Liver (tissue), 9 donors: ENCODE measurements around the gene RAPGEF6. TPM values are rescaled to one million over a fixed set of nuclear protein-coding genes. Genes with fewer than 3 reads are reported as not detected.

ENCODE experiments used
- DNase-seq: peaks from one replicate; pipeline ENCODE4 v3.0.0-alpha.2; 2017; ENCODE audit warnings: low spot score
- H3K27ac ChIP-seq, 2 donors: one replicate each; pipeline ENCODE4 v1.7.0; 2013; ENCODE audit warnings: inconsistent platforms in 2 of 2, low read length in 2 of 2, control low read depth in 1 of 2, low read depth in 1 of 2, mild to moderate bottlenecking in 1 of 2
- H3K27me3 ChIP-seq, 4 donors: one replicate each; pipeline versions ENCODE4 v1.6.1 to v1.7.0; 2013; ENCODE audit warnings: low read length in 3 of 4, inconsistent platforms in 1 of 4, mild to moderate bottlenecking in 1 of 4, moderate library complexity in 1 of 4; ENCODE audit not compliant: control insufficient read depth in 4 of 4, insufficient read depth in 4 of 4
- H3K36me3 ChIP-seq, 4 donors: one replicate each; pipeline versions ENCODE4 v1.6.1 to v1.7.0; 2013; ENCODE audit warnings: low read length in 3 of 4, mild to moderate bottlenecking in 3 of 4, low read depth in 1 of 4, moderate library complexity in 1 of 4; ENCODE audit not compliant: control insufficient read depth in 4 of 4, insufficient read depth in 3 of 4
- H3K4me1 ChIP-seq, 4 donors: one replicate each; pipeline versions ENCODE4 v1.6.1 to v1.7.0; 2013; ENCODE audit warnings: low read length in 3 of 4, mild to moderate bottlenecking in 3 of 4, moderate library complexity in 1 of 4; ENCODE audit not compliant: control insufficient read depth in 4 of 4, insufficient read depth in 4 of 4
- H3K4me3 ChIP-seq, 3 donors: one replicate each; pipeline versions ENCODE4 v1.6.1 to v1.7.0; 2013; ENCODE audit warnings: low read length in 3 of 3, control low read depth in 1 of 3, low read depth in 1 of 3, mild to moderate bottlenecking in 1 of 3
- H3K9ac ChIP-seq, 2 donors: one replicate each; pipeline ENCODE4 v1.7.0; 2013; ENCODE audit warnings: low read length in 2 of 2, mild to moderate bottlenecking in 2 of 2, moderate library complexity in 2 of 2, control low read depth in 1 of 2, low read depth in 1 of 2
- H3K9me3 ChIP-seq, 4 donors: one replicate each; pipeline versions ENCODE4 v1.6.1 to v1.7.0; 2013; ENCODE audit warnings: low read length in 3 of 4; ENCODE audit not compliant: control insufficient read depth in 4 of 4
- ATF3 ChIP-seq: IDR thresholded peaks from 2 replicates; pipeline ENCODE4 v1.6.1; 2016; ENCODE audit warnings: antibody characterized with exemption
- CTCF ChIP-seq: fragments of 150-350 bp; IDR thresholded peaks from 2 replicates; pipeline ENCODE4 v1.5.1; 2017; ENCODE audit warnings: improper control_type of control experiment, low read depth, low read length; ENCODE audit not compliant: missing input control
- EGR1 ChIP-seq, 2 donors: IDR thresholded peaks; 2 replicates each; pipeline ENCODE4 v1.6.1; 2016 to 2018; ENCODE audit warnings: antibody characterized with exemption in 2 of 2, low read depth in 2 of 2
- FOXA1 ChIP-seq: IDR thresholded peaks from 2 replicates; pipeline ENCODE4 v1.6.1; 2016; ENCODE audit warnings: antibody characterized with exemption
- FOXA2 ChIP-seq: IDR thresholded peaks from 2 replicates; pipeline ENCODE4 v1.6.1; 2016; ENCODE audit warnings: antibody characterized with exemption
- GABPA ChIP-seq, 2 donors: IDR thresholded peaks in 1 of 2; conservative IDR thresholded peaks in 1 of 2; 2 replicates each; pipeline ENCODE4 v1.6.1; 2016; ENCODE audit warnings: antibody characterized with exemption in 2 of 2, mild to moderate bottlenecking in 1 of 2, moderate library complexity in 1 of 2
- HNF4A ChIP-seq, 2 donors: conservative IDR thresholded peaks; 2 replicates each; pipeline ENCODE4 v1.6.1; 2016; ENCODE audit warnings: antibody characterized with exemption in 2 of 2, mild to moderate bottlenecking in 2 of 2
- HNF4G ChIP-seq: IDR thresholded peaks from 2 replicates; pipeline ENCODE4 v1.6.1; 2016; ENCODE audit warnings: antibody characterized with exemption
- JUND ChIP-seq, 2 donors: IDR thresholded peaks; 2 replicates each; pipeline ENCODE4 v1.6.1; 2016; ENCODE audit warnings: antibody characterized with exemption in 2 of 2
- MAX ChIP-seq: IDR thresholded peaks from 2 replicates; pipeline ENCODE4 v1.6.1; 2016; ENCODE audit warnings: antibody characterized with exemption
- NR2F2 ChIP-seq: IDR thresholded peaks from 2 replicates; pipeline ENCODE4 v1.6.1; 2016; ENCODE audit warnings: antibody characterized with exemption
- RAD21 ChIP-seq, 2 donors: IDR thresholded peaks; 2 replicates each; pipeline ENCODE4 v1.6.1; 2016; ENCODE audit warnings: antibody characterized with exemption in 2 of 2, mild to moderate bottlenecking in 2 of 2
- REST ChIP-seq: IDR thresholded peaks from 2 replicates; pipeline ENCODE4 v1.6.1; 2016; ENCODE audit warnings: antibody characterized with exemption, mild to moderate bottlenecking
- RXRA ChIP-seq, 2 donors: IDR thresholded peaks; 2 replicates each; pipeline ENCODE4 v1.6.1; 2017 to 2018; ENCODE audit warnings: antibody characterized with exemption in 2 of 2, mild to moderate bottlenecking in 1 of 2
- SP1 ChIP-seq: IDR thresholded peaks from 2 replicates; pipeline ENCODE4 v1.6.1; 2018; ENCODE audit warnings: antibody characterized with exemption, mild to moderate bottlenecking
- TAF1 ChIP-seq: conservative IDR thresholded peaks from 2 replicates; pipeline ENCODE4 v1.6.1; 2016; ENCODE audit warnings: antibody characterized with exemption, mild to moderate bottlenecking
- YY1 ChIP-seq: IDR thresholded peaks from 2 replicates; pipeline ENCODE4 v1.6.1; 2016; ENCODE audit warnings: antibody characterized with exemption, mild to moderate bottlenecking
- ZBTB33 ChIP-seq: IDR thresholded peaks from 2 replicates; pipeline ENCODE4 v1.6.1; 2016; ENCODE audit warnings: antibody characterized with exemption
- WGBS: extraction: QIAGEN DNeasy Blood & Tissue Kit; methylation state at CpG from one replicate; pipeline ENCODE4 v1.1.7; 2013; 5-methylcytosine and 5-hydroxymethylcytosine counted together
- polyA plus RNA-seq, 2 donors: library from polyadenylated mRNA; stranded (reverse) in 1 of 2; unstranded in 1 of 2; fragments of 200-250 nt in 1 of 2; fragments of >200 nt in 1 of 2; fragmentation: Nextera tagmentation in 1 of 2; extraction: Ambion mirVana in 1 of 2; gene quantifications; one replicate each; pipeline versions ENCODE4 v1.2.1 to v1.2.3, GENCODE V29; 2013 to 2015
- total RNA-seq, 2 donors: library from RNA; depleted of rRNA; stranded (reverse); fragments of >200 nt; gene quantifications; one replicate each; pipeline ENCODE4 v1.2.3, GENCODE V29; 2014
- donor health status: healthy.
- donor health status: healthy.
- donor health status: healthy.
- donor health status: healthy.
- donor health status: healthy.

The RAPGEF6 gene
- total and polyA plus RNA-seq, 4 donors: 1.7 to 16.1 (median 8.6) TPM

- Histone ChIP-seq H3K27me3 (no peaks in the 10 kb centered on the region), H3K4me3 (peak overlapping the region; percentile 62 to 92 (median 72)), H3K9ac (peak overlapping the region; percentile 93 to 94), H3K4me1 (peaks cover 3 to 21% (median 7%) of the 10 kb centered on the region in 4 donors), H3K9me3 (no peaks in the 10 kb centered on the region), H3K36me3 (no peaks in the 10 kb centered on the region), H3K27ac (peak overlapping the region; percentile 86 to 97)
- no peak for DNase-seq
- 2% methylated on average over 24 of the region's 24 CpGs for WGBS
- TF ChIP-seq MAX: no peak
- no peak for TF ChIP-seq RAD21 (IDR thresholded peaks at IDR 0.05)
- no peak for TF ChIP-seq FOXA2
- no peak for TF ChIP-seq HNF4G
- no peak for TF ChIP-seq RXRA (IDR thresholded peaks at IDR 0.05)
- no peak for TF ChIP-seq HNF4A (conservative IDR thresholded peaks at IDR 0.05)
- peak; percentile 37 for TF ChIP-seq TAF1
- no peak for TF ChIP-seq NR2F2
- no peak for TF ChIP-seq FOXA1
- no peak for TF ChIP-seq REST
- no peak for TF ChIP-seq CTCF
- TF ChIP-seq EGR1 (IDR thresholded peaks at IDR 0.05; ENCODE audit: low read depth in 2 of 2): no peak
- TF ChIP-seq ZBTB33: no peak
- no peak for TF ChIP-seq SP1
- TF ChIP-seq GABPA (IDR thresholded peaks at IDR 0.05 in 1 of 2, conservative IDR thresholded peaks at IDR 0.05 in 1 of 2): no peak
- TF ChIP-seq YY1: peak; percentile 41
- TF ChIP-seq JUND (IDR thresholded peaks at IDR 0.05): peak in 1 of 2 donors; percentile 3
- TF ChIP-seq ATF3: peak; percentile 39
These were observed 899 bp upstream of the RAPGEF6 start for GRCh38 chr5:131635684-131636572.
